DOHH2 (cell line): ENCODE measurements around the gene TAX1BP3.

Experiments
- H3F3A ChIP-seq: fragments of 200-600 bp; sonication (generic), shearing (Covaris generic); 2 replicates; pipeline ENCODE4 v1.6.0; 2016; ENCODE audit warnings: antibody characterized with exemption, mild to moderate bottlenecking; ENCODE audit not compliant: control insufficient read depth, insufficient read depth
- H3K27ac ChIP-seq: fragments of 200-600 bp; sonication (generic); 2 replicates; pipeline ENCODE4 v1.5.1; 2014; ENCODE audit warnings: low read depth, mild to moderate bottlenecking, low read length, moderate library complexity
- H3K27me3 ChIP-seq: fragments of 200-600 bp; sonication (generic); 2 replicates; pipeline ENCODE4 v1.6.1; 2014; ENCODE audit warnings: mild to moderate bottlenecking, low read length, mixed read lengths; ENCODE audit not compliant: control insufficient read depth
- H3K36me3 ChIP-seq: fragments of 200-600 bp; sonication (generic); 2 replicates; pipeline ENCODE4 v1.6.1; 2014; ENCODE audit warnings: mild to moderate bottlenecking, low read length, moderate library complexity, mixed read lengths; ENCODE audit not compliant: control insufficient read depth
- H3K4me1 ChIP-seq: fragments of 200-600 bp; sonication (generic); 2 replicates; pipeline ENCODE4 v1.6.1; 2014; ENCODE audit warnings: mild to moderate bottlenecking, low read length, mixed read lengths; ENCODE audit not compliant: control insufficient read depth
- H3K4me2 ChIP-seq: fragments of 200-600 bp; sonication (generic); 2 replicates; pipeline ENCODE4 v1.6.0; 2014; ENCODE audit warnings: mild to moderate bottlenecking, low read length, moderate library complexity
- H3K4me3 ChIP-seq: fragments of 200-600 bp; sonication (generic); 2 replicates; pipeline ENCODE4 v1.5.1; 2014; ENCODE audit warnings: mild to moderate bottlenecking, low read length, mixed read lengths
- H3K79me2 ChIP-seq: fragments of 200-600 bp; sonication (generic); 2 replicates; pipeline ENCODE4 v1.6.1; 2014; ENCODE audit warnings: mild to moderate bottlenecking, low read length, mixed read lengths; ENCODE audit not compliant: control insufficient read depth
- H3K9me2 ChIP-seq: fragments of 200-600 bp; sonication (generic); replicated peaks from 2 replicates; pipeline ENCODE4 v1.6.1; 2014; ENCODE audit warnings: mild to moderate bottlenecking, low read length, mixed read lengths; ENCODE audit not compliant: control insufficient read depth
- H3K9me3 ChIP-seq: fragments of 200-600 bp; sonication (generic); 2 replicates; pipeline ENCODE4 v1.6.1; 2014; ENCODE audit warnings: antibody characterized with exemption, low read length, mixed read lengths; ENCODE audit not compliant: control insufficient read depth, insufficient read depth
- H4K20me1 ChIP-seq: fragments of 200-600 bp; sonication (generic); 2 replicates; pipeline ENCODE4 v1.6.0; 2014; ENCODE audit warnings: low read depth, mild to moderate bottlenecking, antibody characterized with exemption, low read length, moderate library complexity; ENCODE audit not compliant: control insufficient read depth, insufficient read depth
- EZH2phosphoT487 ChIP-seq: fragments of 200-600 bp; sonication (generic); IDR thresholded peaks from 2 replicates; pipeline ENCODE4 v1.6.1; 2017; ENCODE audit warnings: borderline replicate concordance, mild to moderate bottlenecking, antibody characterized with exemption, low read length, moderate library complexity, mixed read lengths
- TF ChIP-seq, protein P1 (sequence below): fragments of 200-600 bp; sonication (generic); IDR thresholded peaks from one replicate; pipeline ENCODE4 v1.5.1; 2014; ENCODE audit warnings: antibody characterized with exemption, mild to moderate bottlenecking, low read depth, low read length; ENCODE audit not compliant: poor library complexity, severe bottlenecking

TAX1BP3 gene

DNA sequence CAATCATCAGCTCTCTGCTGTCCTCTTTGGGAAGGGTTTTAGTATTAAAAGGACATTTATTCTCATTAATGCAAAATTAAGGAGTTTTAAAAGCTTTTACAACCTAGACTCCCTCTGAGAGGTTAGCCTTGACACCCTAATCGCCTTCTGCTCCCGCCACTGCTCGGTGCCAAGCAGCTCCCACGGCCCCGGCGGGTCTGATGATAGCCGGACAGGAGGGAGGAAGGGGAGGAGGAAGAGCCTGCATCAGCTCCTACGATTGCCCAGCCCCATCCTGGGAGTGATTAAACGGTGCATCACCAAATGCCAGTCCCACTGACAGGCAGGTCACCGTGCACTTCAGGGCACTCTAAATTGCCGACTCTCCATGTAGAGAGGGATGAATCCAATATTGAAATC lies 40.6 kb downstream of the TAX1BP3 start:
- Histone ChIP-seq H3K27ac (no peak overlapping the region), H3K4me2 (no peak overlapping the region), H4K20me1 (no peaks in the 10 kb centered on the region), H3F3A (no peaks in the 10 kb centered on the region), H3K9me2 (no peaks in the 10 kb centered on the region), H3K4me1 (no peaks in the 10 kb centered on the region), H3K27me3 (no peaks in the 10 kb centered on the region), H3K36me3 (peaks cover 21% of the 10 kb centered on the region; the same call in 1 of the 2 replicates), H3K79me2 (no peaks in the 10 kb centered on the region), H3K9me3 (no peaks in the 10 kb centered on the region), H3K4me3 (no peak overlapping the region)
- TF ChIP-seq, protein P1, sequence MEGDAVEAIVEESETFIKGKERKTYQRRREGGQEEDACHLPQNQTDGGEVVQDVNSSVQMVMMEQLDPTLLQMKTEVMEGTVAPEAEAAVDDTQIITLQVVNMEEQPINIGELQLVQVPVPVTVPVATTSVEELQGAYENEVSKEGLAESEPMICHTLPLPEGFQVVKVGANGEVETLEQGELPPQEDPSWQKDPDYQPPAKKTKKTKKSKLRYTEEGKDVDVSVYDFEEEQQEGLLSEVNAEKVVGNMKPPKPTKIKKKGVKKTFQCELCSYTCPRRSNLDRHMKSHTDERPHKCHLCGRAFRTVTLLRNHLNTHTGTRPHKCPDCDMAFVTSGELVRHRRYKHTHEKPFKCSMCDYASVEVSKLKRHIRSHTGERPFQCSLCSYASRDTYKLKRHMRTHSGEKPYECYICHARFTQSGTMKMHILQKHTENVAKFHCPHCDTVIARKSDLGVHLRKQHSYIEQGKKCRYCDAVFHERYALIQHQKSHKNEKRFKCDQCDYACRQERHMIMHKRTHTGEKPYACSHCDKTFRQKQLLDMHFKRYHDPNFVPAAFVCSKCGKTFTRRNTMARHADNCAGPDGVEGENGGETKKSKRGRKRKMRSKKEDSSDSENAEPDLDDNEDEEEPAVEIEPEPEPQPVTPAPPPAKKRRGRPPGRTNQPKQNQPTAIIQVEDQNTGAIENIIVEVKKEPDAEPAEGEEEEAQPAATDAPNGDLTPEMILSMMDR, result no peak

DNA sequence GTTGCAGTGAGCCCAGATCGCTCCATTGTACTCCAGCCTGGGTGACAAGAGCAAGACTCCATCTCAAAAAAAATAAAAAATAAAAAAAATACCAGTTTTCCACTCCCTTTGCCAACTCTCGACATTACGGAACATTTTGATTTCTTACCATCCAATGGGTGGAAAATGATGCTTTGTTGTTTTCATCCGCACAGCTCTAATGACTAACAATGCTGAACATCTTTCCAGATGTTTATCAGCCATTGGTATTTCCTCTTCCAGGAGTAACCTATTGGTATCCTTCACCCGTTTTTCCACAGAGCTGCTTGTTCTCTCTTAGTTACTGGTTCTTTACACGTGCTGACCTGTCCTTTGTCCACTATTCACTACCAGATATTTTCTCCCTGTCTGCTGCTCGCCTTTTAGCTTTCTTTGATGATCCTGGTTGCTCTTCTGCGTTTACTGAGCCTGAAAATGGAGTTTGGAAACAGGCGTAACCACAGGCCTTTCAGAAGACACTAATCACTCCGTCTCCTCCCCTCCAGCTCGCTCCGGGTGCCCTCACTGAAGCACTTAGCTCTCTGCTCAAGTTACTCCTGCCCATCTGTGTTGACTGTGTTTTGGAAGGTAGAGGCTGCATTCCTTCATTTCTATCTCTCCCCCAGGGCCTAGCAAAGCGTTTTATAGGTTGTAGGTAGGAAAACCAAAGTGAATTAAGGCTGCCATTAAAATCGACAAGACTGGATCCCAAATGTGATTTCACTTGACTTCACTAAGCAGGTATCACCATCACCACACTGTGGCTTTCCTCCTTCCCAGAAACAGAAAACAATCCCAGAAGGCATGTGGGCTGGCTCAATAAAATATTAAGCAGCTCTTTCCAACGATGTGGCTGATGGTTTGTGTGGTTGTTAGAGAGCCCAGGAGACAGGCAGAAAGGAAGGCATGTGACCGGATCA lies 41.3 kb downstream of the TAX1BP3 start:
- Histone ChIP-seq H3K27ac (no peak overlapping the region), H3K4me3 (no peak overlapping the region), H3K4me1 (no peaks in the 10 kb centered on the region), H3K79me2 (no peaks in the 10 kb centered on the region), H3K27me3 (no peaks in the 10 kb centered on the region), H3K36me3 (peaks cover 21% of the 10 kb centered on the region; the same call in 1 of the 2 replicates), H3K9me2 (no peaks in the 10 kb centered on the region), H3F3A (no peaks in the 10 kb centered on the region), H4K20me1 (no peaks in the 10 kb centered on the region), H3K4me2 (no peak overlapping the region), H3K9me3 (no peaks in the 10 kb centered on the region)
- TF ChIP-seq EZH2phosphoT487, result no peak
- TF ChIP-seq, protein P1, result no peak

DNA sequence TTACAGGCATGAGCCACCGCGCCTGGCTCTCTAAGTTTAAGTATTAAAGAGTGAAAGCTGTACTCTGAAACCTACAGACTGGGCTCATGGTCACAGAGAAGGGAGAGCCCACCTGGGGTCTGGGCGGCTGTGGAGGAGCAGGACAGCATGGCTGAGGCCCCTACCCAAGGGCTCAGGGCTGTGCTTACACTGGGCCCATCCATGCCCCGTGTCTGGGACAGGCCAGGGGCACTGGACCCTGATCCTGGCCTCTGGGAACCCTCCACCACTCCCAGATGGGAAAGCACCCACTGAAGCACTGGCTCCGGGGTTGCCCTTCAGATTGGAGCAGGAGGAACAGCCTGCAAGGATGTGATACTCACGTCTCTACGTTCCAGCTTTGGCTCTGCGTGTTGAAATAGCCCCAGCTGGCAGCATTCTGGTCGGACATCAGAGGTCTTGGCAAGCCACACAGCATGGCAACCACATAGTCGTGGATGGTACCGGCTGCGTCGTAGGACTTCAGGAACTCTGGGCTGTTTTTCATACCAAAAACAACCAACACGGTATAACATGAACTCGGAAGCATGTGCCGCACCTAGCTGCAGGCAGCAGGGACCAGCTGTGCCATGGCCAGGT lies 45.3 kb downstream of the TAX1BP3 start:
- Histone ChIP-seq H3K27ac (no peak overlapping the region), H3K9me2 (no peaks in the 10 kb centered on the region), H3K36me3 (peaks cover 25% of the 10 kb centered on the region; the same call in 1 of the 2 replicates), H3K4me1 (no peaks in the 10 kb centered on the region), H3K79me2 (no peaks in the 10 kb centered on the region), H3K4me3 (no peak overlapping the region), H3K27me3 (no peaks in the 10 kb centered on the region), H4K20me1 (no peaks in the 10 kb centered on the region), H3K9me3 (no peaks in the 10 kb centered on the region), H3K4me2 (no peak overlapping the region), H3F3A (no peaks in the 10 kb centered on the region)
- TF ChIP-seq, protein P1, result no peak
- TF ChIP-seq EZH2phosphoT487, result no peak
